ENCODE results near the gene NDC80.

GRCh38 chr18:2654169-2654927 lies 83.0 kb downstream of the NDC80 start:
- TF ChIP-seq CTCF (IDR thresholded peaks at IDR 0.05), result no peak
- no peak for TF ChIP-seq POLR2AphosphoS5 (IDR thresholded peaks at IDR 0.05; ENCODE audit: low read depth, low read length)
- TF ChIP-seq SIN3A (IDR thresholded peaks at IDR 0.05; ENCODE audit: borderline replicate concordance, insufficient read depth, low read depth, low read length), result no peak
- no peak for TF ChIP-seq TCF7L2 (IDR thresholded peaks at IDR 0.05; ENCODE audit: low read depth, low read length)

Data from Panc1 (cell line).